Upper lobe of left lung (tissue), 4 donors: ENCODE measurements around the gene GOLGA6L7.

ENCODE experiments used
- EP300 ChIP-seq, 4 donors: sonication (generic); formaldehyde crosslinking; IDR thresholded peaks; one replicate each; pipeline ENCODE4 v1.5.1; 2017; ENCODE audit warnings: antibody characterized with exemption in 4 of 4, control low read depth in 2 of 4
- POLR2A ChIP-seq, 4 donors: fragments of 450-650 bp; IDR thresholded peaks; one replicate each; pipeline ENCODE4 v1.5.1; 2016 to 2017; ENCODE audit warnings: antibody characterized with exemption in 4 of 4, mild to moderate bottlenecking in 2 of 4
- TF ChIP-seq, protein P1 (sequence below), 6 experiments: fragments of 450-650 bp in 4 of 6; fragments of 200-600 bp in 2 of 6; sonication (generic) in 2 of 6; IDR thresholded peaks; one replicate each; pipeline ENCODE4 v1.5.1; 2016 to 2019; ENCODE audit warnings: antibody characterized with exemption in 6 of 6

DNA sequence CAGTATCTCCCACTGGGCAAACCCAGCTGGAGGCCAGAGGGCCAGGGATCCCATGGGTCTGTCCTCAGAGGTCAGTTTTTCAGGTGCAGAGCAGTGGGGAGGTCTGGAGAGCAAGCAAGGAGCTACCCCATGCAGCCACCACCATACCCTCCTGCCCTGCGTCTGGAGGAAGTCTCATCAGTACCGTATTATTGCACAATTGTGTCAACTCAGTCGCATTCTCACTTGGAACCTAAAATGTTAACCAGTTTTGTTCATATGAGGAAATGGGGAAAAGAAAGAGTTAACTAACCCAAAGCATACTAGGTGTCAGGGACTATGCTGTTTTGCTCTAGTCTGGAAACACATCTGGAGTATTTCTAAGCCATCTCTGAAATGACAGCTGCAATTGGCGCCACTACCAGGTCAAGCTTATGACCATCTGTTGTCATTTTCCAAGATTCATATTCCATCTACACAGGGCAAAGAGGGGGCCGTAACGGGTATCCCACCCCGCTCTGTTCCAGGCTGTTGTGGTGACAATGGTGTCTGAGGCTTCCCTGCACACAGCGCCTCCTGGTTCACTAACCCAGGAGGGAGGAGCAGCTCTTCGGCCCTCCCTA, 20.4 kb upstream of the GOLGA6L7 start:
- no peak for TF ChIP-seq EP300 (IDR thresholded peaks at IDR 0.05)
- TF ChIP-seq, protein P1, sequence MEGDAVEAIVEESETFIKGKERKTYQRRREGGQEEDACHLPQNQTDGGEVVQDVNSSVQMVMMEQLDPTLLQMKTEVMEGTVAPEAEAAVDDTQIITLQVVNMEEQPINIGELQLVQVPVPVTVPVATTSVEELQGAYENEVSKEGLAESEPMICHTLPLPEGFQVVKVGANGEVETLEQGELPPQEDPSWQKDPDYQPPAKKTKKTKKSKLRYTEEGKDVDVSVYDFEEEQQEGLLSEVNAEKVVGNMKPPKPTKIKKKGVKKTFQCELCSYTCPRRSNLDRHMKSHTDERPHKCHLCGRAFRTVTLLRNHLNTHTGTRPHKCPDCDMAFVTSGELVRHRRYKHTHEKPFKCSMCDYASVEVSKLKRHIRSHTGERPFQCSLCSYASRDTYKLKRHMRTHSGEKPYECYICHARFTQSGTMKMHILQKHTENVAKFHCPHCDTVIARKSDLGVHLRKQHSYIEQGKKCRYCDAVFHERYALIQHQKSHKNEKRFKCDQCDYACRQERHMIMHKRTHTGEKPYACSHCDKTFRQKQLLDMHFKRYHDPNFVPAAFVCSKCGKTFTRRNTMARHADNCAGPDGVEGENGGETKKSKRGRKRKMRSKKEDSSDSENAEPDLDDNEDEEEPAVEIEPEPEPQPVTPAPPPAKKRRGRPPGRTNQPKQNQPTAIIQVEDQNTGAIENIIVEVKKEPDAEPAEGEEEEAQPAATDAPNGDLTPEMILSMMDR (IDR thresholded peaks at IDR 0.05): no peak
- TF ChIP-seq POLR2A (IDR thresholded peaks at IDR 0.05): no peak
